Activated naive CD4-positive, alpha-beta T cell treated with anti-CD3 and anti-CD28 coated beads, Interleukin-2, amount 50 U/mL, for 16 hours (primary cell): ENCODE data around the gene NRXN3.
"Not testable (repeated sequence)": the region's sequence is repeated elsewhere in the genome, so short reads cannot be mapped to it uniquely, and the experiment has no call there.

Experiments used
- DNase-seq: peaks from one replicate; pipeline ENCODE4 v3.0.0-alpha.2; 2020

The NRXN3 gene

DNA sequence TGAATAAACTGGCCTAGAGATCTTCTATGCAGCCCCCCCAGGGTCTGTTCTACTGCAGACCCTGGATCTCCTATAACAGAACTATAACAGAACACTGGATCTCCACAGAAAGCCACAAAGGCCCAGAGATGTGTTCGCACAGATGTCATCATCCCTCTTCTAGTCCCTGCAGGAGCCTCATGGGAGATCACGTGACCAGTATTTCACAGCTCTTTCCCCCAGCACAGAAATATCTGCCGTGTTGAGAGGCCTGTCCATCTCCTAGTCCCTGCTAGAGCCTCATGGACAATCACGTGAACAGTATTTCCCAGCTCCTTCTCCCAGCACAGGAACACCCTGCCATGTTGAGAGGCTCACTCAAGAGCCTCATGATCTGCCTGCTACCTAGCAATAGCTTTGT, 331.7 kb downstream of the NRXN3 start:
- no peak for DNase-seq

GRCh38 chr14:78508023-78508422, 337.9 kb downstream of the NRXN3 start:
- DNase-seq, result no peak

- no peak for DNase-seq
Observed at GRCh38 chr14:78509516-78509915, 339.3 kb downstream of the NRXN3 start.

DNA sequence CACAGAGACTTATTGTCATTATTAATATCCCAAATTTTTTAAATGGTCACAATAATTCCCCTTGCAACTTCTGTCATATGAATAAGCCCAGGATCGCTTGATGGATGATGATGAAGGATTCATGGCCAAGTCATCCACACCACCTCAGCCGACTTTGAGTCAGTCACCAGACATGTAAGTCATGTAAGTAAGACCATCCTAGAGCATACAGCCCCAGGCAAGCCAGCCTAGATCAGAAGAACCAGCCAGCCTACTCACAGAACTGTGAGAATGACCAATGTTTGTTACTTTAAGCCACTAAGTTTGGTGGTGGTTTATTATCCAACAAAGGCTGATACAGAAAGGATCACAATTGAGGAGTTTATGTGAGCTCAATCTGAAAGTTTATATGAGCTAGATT, 341.8 kb downstream of the NRXN3 start:
- DNase-seq, result no peak

- DNase-seq, result no peak
Observed at GRCh38 chr14:78519863-78520262, 349.7 kb downstream of the NRXN3 start.

DNA sequence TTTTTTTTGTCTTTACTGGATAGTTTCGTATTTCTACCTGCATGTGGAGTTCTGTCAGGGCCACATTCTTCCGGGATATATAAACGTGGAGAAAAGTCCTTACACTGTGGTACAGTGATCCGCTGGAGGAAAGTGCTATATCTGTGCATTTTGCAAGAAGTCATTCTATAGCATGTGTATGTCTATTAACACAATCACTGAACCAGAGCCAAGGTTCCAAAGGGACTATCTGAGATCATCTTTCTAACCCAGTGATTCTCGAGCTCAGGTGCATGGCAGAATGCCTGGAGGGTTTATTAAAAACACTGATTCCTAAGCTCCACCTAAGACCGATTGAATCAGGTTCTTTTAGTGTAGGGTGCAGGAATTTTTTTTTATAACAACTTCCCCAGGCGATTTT, 354.0 kb downstream of the NRXN3 start:
- DNase-seq, result no peak

GRCh38 chr14:78524766-78525165, 354.6 kb downstream of the NRXN3 start:
- no peak for DNase-seq

GRCh38 chr14:78530078-78530477, 359.9 kb downstream of the NRXN3 start:
- no peak for DNase-seq

DNA sequence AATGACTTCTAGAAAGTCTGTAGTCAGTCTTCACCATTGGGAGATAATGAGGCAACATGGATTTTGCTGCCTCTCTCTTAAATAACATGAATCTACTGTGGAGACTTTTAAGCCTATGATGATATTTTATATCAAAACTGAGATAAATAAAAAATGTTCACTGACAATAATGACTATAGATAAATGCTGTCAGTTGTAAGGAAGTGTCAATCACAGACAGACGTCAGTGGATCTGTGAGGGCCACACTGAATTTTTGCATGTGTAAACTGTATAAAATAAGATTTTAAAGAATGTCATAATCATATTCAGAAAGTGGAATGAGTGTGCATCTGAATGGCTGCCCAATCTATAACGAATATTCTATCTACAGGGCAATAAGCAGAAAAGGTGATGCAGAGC, 364.0 kb downstream of the NRXN3 start:
- DNase-seq, result no peak

GRCh38 chr14:78535041-78535440, 364.9 kb downstream of the NRXN3 start:
- no peak for DNase-seq

GRCh38 chr14:78541788-78542187, 371.6 kb downstream of the NRXN3 start:
- DNase-seq, result not testable (repeated sequence)

DNA sequence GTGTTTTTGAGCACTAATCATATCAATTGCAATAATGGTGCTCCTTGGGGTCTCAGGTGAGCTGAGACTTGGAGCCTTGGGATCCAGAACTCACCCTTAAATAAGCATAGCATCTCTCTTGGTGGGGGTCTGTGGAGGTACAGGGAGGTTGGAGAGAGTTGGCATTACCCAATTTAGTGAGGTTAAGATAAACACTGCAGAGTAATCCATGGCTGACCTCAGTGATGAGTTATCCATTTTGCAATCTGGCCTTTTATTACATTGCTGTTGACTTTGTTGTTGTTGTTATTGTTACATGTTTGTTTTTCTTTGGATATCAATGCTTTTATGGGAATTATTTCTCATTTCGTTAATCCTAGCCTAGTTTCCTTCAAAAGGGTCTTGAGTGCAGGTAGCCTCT, 373.3 kb downstream of the NRXN3 start:
- no peak for DNase-seq

GRCh38 chr14:78561074-78561473, 390.9 kb downstream of the NRXN3 start:
- no peak for DNase-seq

DNA sequence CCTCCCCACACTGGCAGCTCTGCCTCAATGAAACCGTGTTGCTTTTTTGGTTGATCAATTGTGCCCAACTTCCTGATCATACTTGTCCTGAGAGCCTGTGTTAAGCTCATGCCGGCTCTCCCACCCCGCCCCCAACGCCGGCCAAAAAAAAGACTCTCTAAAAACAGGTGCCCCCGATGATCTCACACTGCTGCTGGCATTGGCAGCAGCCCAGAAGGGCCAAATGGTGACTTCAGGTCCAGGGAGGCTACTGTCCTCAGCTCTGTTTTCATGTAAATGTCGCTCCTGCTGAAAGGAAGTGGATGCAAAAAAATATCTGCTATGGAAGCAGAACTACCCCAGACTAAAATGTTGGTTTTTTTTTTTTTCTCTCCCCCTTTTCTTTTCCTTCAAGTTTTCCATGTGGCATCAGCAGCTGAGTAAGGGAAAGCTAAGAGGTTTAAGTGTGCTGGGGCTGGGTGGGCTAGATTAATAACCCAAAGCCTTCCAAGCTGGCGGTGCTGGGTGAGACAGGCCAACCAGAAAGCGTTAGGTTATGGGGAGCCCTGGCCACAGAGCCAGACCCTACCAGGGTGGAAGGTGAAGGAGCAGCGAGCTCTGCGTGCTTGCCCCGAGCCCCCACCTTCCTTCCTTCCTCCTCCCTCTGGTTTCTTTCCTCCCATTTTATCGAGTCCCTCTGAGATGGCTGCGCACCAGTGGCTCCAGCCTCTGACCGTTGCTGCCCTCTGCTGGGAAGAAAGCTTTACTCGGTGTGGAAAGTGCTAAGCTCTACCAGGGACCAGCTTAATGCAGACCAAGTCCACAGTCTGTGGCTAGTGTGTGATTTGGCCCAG, 396.1 kb downstream of the NRXN3 start:
- peak; percentile 54 for DNase-seq

- DNase-seq, result no peak
Observed at GRCh38 chr14:78566859-78567172, 396.6 kb downstream of the NRXN3 start.

DNA sequence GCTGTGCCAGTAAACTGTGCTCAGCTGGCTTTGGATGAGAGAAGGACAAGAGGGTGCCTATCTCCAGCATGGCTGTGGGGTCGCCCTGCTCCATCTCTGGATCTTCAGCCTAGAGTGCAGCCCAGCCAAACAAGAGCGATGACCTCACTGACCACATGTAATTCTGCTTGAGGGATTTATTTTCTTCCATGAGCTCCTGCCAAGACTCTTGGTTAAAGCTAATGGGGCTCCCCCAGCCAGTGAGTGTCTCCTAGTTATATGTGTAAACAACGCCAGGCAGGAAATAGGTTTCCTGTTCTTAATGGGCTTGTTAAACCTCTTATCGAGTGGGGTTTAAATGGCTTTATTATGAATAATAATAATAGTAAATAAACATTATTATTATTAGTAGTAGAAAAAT, 397.2 kb downstream of the NRXN3 start:
- no peak for DNase-seq

- DNase-seq, result not testable (repeated sequence)
Observed at GRCh38 chr14:78573736-78574135, 403.6 kb downstream of the NRXN3 start.

GRCh38 chr14:78576437-78577166, 406.4 kb downstream of the NRXN3 start:
- DNase-seq, result no peak

DNA sequence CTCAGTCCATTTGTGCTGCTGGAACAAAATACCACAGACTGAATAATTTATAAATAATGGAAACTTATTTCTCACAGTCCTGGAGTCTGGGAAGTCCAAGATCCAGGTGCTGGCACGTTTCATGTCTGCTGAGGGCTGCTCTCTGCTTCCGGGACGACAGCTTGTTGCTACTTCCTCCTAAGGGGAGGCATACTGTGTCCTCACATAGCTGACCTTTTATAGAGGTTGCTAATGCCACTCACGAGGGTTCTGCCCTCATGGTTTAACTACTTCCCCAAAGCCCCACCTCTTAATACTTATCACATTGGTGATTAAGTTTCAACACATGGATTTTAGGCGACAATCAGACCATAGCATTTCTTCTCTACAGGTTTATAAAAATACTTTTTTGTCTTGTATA, 411.1 kb downstream of the NRXN3 start:
- no peak for DNase-seq

- no peak for DNase-seq
Observed at GRCh38 chr14:78586681-78587080, 416.5 kb downstream of the NRXN3 start.

DNA sequence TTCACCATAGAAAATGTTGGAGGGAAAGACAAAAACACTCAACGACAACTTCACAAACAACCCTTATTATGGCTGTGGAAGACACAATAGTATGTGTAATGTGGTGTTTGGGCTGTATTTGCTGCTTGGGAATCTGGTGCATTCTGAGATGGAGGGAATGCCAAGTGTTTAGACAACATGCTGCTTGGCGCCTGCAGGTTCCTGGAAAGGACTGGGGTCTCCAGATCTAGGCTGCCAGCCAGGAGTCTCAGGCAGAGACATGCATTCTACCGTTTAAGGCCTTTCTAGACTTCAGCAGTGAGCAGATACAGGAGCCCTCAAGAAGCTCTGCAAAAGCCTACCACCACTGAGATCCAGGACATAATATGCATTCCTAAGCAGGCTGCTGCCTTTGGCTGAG, 418.7 kb downstream of the NRXN3 start:
- DNase-seq, result no peak

GRCh38 chr14:78592616-78593219, 422.5 kb downstream of the NRXN3 start:
- DNase-seq, result no peak

GRCh38 chr14:78593949-78594348, 423.8 kb downstream of the NRXN3 start:
- no peak for DNase-seq

DNA sequence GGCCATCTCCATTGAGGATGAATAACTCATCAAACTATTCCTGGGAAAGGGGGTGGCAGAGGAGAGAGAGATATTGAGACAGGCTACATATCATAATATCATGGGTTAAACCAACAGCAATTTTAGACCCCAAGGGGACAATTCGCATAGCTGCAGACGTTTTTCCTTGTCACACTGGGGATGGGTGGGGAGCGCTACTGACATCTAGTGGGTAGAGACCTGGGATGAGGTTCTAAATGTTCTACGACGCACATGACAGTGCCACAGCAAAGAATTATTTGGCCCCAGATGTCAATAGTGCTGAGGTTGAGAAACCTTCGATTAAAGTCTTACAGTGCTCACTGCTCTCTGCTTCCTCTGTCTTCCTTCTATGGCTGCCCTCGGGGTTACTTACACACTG, 425.6 kb downstream of the NRXN3 start:
- DNase-seq, result no peak
